ENCODE results near the gene BSDC1. TPM values are rescaled to one million over a fixed set of nuclear protein-coding genes. Genes with fewer than 3 reads are reported as not detected.
A peak's percentile ranks its signal among the peaks of the same experiment; 100 is the strongest.

BSDC1 gene
- total RNA-seq, 4 donors from 2014 or later, result 89.1 to 140 (median 109) TPM

GRCh38 chr1:32426489-32427255 is 32.4 kb upstream of the BSDC1 start:
- Histone ChIP-seq H3K9me3 (no peaks in the 10 kb centered on the region), H3K27me3 (no peaks in the 10 kb centered on the region), H3K36me3 (no peaks in the 10 kb centered on the region), H3K27ac (no peak overlapping the region), H3K4me3 (peak overlapping the region in 1 of 4 donors; percentile 12), H3K4me1 (no peaks in the 10 kb centered on the region)
- DNase-seq, result no peak
- TF ChIP-seq CTCF (IDR thresholded peaks at IDR 0.05) (no peak), POLR2A (IDR thresholded peaks at IDR 0.05) (no peak)

GRCh38 chr1:32421775-32422174 is 27.5 kb upstream of the BSDC1 start:
- no peaks in the 10 kb centered on the region for H3K36me3 ChIP-seq
- H3K27me3 ChIP-seq, result no peaks in the 10 kb centered on the region
- no peaks in the 10 kb centered on the region for H3K4me1 ChIP-seq
- H3K4me3 ChIP-seq, result no peak overlapping the region
- no peak overlapping the region for H3K27ac ChIP-seq
- no peak for DNase-seq
- TF ChIP-seq POLR2A (IDR thresholded peaks at IDR 0.05) (no peak), CTCF (IDR thresholded peaks at IDR 0.05) (no peak)
- H3K9me3 ChIP-seq, result no peaks in the 10 kb centered on the region

- H3K9me3 ChIP-seq, result peaks cover 0 to 10% (median 0%) of the 10 kb centered on the region in 4 donors
- no peaks in the 10 kb centered on the region for H3K36me3 ChIP-seq
- no peaks in the 10 kb centered on the region for H3K4me1 ChIP-seq
- H3K27ac ChIP-seq, result no peak overlapping the region
- H3K27me3 ChIP-seq, result no peaks in the 10 kb centered on the region
- no peak for TF ChIP-seq POLR2A (IDR thresholded peaks at IDR 0.05)
- no peak for TF ChIP-seq CTCF (IDR thresholded peaks at IDR 0.05)
- no peak overlapping the region for H3K4me3 ChIP-seq
- DNase-seq, result no peak
These were observed 20.1 kb upstream of the BSDC1 start for GRCh38 chr1:32414186-32414886.

GRCh38 chr1:32413507-32414185 is 19.4 kb upstream of the BSDC1 start:
- no peak overlapping the region for H3K4me3 ChIP-seq
- TF ChIP-seq CTCF (IDR thresholded peaks at IDR 0.05), result peak; percentile 69 to 88 (median 86)
- TF ChIP-seq POLR2A (IDR thresholded peaks at IDR 0.05), result no peak
- no peaks in the 10 kb centered on the region for H3K36me3 ChIP-seq
- no peaks in the 10 kb centered on the region for H3K4me1 ChIP-seq
- peak; percentile 54 to 91 (median 65) for DNase-seq
- no peaks in the 10 kb centered on the region for H3K27me3 ChIP-seq
- no peak overlapping the region for H3K27ac ChIP-seq
- H3K9me3 ChIP-seq, result peaks cover 0 to 10% (median 0%) of the 10 kb centered on the region in 4 donors

- no peaks in the 10 kb centered on the region for H3K36me3 ChIP-seq
- TF ChIP-seq POLR2A (IDR thresholded peaks at IDR 0.05), result no peak
- TF ChIP-seq CTCF (IDR thresholded peaks at IDR 0.05), result no peak
- no peaks in the 10 kb centered on the region for H3K4me1 ChIP-seq
- no peak overlapping the region for H3K27ac ChIP-seq
- no peaks in the 10 kb centered on the region for H3K27me3 ChIP-seq
- DNase-seq, result no peak
- peaks cover 0 to 10% (median 0%) of the 10 kb centered on the region in 4 donors for H3K9me3 ChIP-seq
- no peak overlapping the region for H3K4me3 ChIP-seq
These were observed 17.0 kb upstream of the BSDC1 start for GRCh38 chr1:32411261-32411660.
